ENCODE data around the gene GCSH. TPM values are rescaled to one million over a fixed set of nuclear protein-coding genes. Genes with fewer than 3 reads are reported as not detected.

The GCSH gene
- total and polyA plus RNA-seq, 2 of the 13 experiments (the other 11 are each of a cell fraction or from before 2014, with no cell fraction given) = 35.9 to 103 TPM

DNA sequence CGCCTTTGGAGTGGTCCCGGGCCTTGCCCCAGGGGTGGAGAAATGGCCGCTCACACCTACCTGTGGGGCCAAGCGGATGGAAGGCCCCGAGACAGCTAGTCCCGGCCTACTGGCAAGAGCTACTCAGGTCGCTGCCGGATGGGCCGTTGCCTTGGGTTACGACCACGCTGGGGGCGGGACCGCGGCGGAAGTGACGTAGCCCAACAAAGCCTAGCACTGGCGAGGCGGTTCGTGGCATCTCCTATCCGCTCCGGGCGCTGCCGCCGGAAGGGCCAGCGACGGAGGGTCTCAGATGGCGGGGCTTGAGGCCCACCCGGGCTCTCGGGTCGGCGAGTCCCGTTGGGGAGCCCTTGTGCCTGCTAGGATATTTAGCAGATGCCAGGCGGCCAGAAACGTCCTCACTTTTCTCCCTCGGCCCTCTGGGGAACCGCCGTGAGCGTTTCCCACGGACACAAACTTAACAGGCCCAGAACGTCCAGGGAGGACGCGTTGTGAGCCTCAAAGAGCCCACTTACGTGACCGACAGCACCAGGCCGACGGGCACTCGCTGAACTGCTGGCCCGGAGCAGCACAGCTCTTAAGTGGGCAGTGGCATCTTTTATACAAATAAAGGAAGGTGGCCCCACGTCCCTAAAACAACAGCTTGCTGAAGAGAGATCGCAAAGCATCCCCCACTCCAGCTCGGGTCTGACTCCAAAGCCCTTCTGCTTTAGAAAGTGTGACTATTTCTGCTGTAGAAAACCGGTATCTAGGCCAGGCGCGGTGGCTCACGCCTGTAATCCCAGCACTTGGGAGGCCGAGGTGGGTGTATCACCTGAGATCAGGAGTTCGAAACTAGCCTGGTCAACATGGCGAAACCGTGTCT is 18.9 kb downstream of the GCSH start, which contains the start of gene C16orf46 (continued):
- TF ChIP-seq ZFAT (CRISPR knock-in tag; conservative IDR thresholded peaks at IDR 0.05) (peak; percentile 82; the same call in 1 of the 2 replicates), ADNP (CRISPR knock-in tag; IDR thresholded peaks at IDR 0.05) (no peak; the same call in 1 of the 2 replicates), ZFP62 (CRISPR knock-in tag; IDR thresholded peaks at IDR 0.05) (no peak), MXI1 (IDR thresholded peaks at IDR 0.05; ENCODE audit: borderline replicate concordance, low read depth, low read length) (peak; percentile 98; the same call in 2 of the 3 replicates), ATF7-NPFF (CRISPR knock-in tag; IDR thresholded peaks at IDR 0.05; ENCODE audit: low read depth) (peak; percentile 93), ZNF558 (CRISPR knock-in tag; IDR thresholded peaks at IDR 0.05; ENCODE audit: borderline replicate concordance) (peak; percentile 57; the same call in 1 of the 2 replicates), KMT2B (CRISPR knock-in tag; IDR thresholded peaks at IDR 0.05) (peak; percentile 94), ZMYM4 (CRISPR knock-in tag; IDR thresholded peaks at IDR 0.05) (peak; percentile 70; the same call in 1 of the 2 replicates), ZNF253 (CRISPR knock-in tag; IDR thresholded peaks at IDR 0.05; ENCODE audit: borderline replicate concordance) (peak; percentile 95; the same call in 1 of the 2 replicates), ELF3 (CRISPR knock-in tag; IDR thresholded peaks at IDR 0.05) (peak; percentile 62; the same call in 1 of the 2 replicates), ZNF549 (CRISPR knock-in tag; IDR thresholded peaks at IDR 0.05) (no peak; the same call in none of the 2 replicates), ZSCAN9 (CRISPR knock-in tag; IDR thresholded peaks at IDR 0.05; ENCODE audit: borderline replicate concordance) (no peak), AGO1 (IDR thresholded peaks at IDR 0.05; ENCODE audit: low read depth, low read length, poor library complexity, severe bottlenecking) (peak; percentile 84), SNAI1 (CRISPR knock-in tag; IDR thresholded peaks at IDR 0.05; ENCODE audit: borderline replicate concordance) (peak; percentile 94)
- TF ChIP-seq, protein P1, sequence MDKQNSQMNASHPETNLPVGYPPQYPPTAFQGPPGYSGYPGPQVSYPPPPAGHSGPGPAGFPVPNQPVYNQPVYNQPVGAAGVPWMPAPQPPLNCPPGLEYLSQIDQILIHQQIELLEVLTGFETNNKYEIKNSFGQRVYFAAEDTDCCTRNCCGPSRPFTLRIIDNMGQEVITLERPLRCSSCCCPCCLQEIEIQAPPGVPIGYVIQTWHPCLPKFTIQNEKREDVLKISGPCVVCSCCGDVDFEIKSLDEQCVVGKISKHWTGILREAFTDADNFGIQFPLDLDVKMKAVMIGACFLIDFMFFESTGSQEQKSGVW (CRISPR knock-in tag; IDR thresholded peaks at IDR 0.05; ENCODE audit: borderline replicate concordance) = no peak
- TF ChIP-seq, protein P2, sequence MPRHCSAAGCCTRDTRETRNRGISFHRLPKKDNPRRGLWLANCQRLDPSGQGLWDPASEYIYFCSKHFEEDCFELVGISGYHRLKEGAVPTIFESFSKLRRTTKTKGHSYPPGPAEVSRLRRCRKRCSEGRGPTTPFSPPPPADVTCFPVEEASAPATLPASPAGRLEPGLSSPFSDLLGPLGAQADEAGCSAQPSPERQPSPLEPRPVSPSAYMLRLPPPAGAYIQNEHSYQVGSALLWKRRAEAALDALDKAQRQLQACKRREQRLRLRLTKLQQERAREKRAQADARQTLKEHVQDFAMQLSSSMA (CRISPR knock-in tag; IDR thresholded peaks at IDR 0.05) = peak; percentile 83; the same call in 1 of the 2 replicates
- TF ChIP-seq, protein P3, sequence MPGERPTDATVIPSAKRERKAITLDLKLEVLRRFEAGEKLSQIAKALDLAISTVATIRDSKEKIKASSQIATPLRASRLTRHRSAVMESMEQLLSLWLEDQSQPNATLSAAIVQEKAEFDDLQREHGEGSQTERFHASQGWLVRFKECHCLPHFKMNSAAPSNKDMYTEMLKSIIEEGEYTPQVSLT (CRISPR knock-in tag; IDR thresholded peaks at IDR 0.05; ENCODE audit: borderline replicate concordance, low read depth) = no peak
- TF ChIP-seq, protein P4, sequence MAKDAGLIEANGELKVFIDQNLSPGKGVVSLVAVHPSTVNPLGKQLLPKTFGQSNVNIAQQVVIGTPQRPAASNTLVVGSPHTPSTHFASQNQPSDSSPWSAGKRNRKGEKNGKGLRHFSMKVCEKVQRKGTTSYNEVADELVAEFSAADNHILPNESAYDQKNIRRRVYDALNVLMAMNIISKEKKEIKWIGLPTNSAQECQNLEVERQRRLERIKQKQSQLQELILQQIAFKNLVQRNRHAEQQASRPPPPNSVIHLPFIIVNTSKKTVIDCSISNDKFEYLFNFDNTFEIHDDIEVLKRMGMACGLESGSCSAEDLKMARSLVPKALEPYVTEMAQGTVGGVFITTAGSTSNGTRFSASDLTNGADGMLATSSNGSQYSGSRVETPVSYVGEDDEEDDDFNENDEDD (CRISPR knock-in tag; IDR thresholded peaks at IDR 0.05; ENCODE audit: borderline replicate concordance) = peak; percentile 72; the same call in 1 of the 2 replicates
- TF ChIP-seq, protein P5, sequence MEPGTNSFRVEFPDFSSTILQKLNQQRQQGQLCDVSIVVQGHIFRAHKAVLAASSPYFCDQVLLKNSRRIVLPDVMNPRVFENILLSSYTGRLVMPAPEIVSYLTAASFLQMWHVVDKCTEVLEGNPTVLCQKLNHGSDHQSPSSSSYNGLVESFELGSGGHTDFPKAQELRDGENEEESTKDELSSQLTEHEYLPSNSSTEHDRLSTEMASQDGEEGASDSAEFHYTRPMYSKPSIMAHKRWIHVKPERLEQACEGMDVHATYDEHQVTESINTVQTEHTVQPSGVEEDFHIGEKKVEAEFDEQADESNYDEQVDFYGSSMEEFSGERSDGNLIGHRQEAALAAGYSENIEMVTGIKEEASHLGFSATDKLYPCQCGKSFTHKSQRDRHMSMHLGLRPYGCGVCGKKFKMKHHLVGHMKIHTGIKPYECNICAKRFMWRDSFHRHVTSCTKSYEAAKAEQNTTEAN (CRISPR knock-in tag; conservative IDR thresholded peaks at IDR 0.05) = peak; percentile 62; the same call in 1 of the 2 replicates
- TF ChIP-seq, protein P6, sequence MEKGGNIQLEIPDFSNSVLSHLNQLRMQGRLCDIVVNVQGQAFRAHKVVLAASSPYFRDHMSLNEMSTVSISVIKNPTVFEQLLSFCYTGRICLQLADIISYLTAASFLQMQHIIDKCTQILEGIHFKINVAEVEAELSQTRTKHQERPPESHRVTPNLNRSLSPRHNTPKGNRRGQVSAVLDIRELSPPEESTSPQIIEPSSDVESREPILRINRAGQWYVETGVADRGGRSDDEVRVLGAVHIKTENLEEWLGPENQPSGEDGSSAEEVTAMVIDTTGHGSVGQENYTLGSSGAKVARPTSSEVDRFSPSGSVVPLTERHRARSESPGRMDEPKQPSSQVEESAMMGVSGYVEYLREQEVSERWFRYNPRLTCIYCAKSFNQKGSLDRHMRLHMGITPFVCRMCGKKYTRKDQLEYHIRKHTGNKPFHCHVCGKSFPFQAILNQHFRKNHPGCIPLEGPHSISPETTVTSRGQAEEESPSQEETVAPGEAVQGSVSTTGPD (CRISPR knock-in tag; IDR thresholded peaks at IDR 0.05) = no peak
